ENCODE results near the gene ACTR5. TPM values are rescaled to one million over a fixed set of nuclear protein-coding genes. Genes with fewer than 3 reads are reported as not detected.
A peak's percentile ranks its signal among the peaks of the same experiment; 100 is the strongest.

ACTR5 gene
- total RNA-seq, 4 donors from 2014 or later, result 7.8 to 13.9 (median 8.6) TPM

GRCh38 chr20:38748861-38749149, 545 bp downstream of the ACTR5 start:
- peak overlapping the region; percentile 57 to 76 for H3K4me3 ChIP-seq
- H3K4me1 ChIP-seq, result peaks cover 0 to 35% (median 5%) of the 10 kb centered on the region in 3 donors
- peaks cover 0 to 32% of the 10 kb centered on the region in 2 donors for H3K36me3 ChIP-seq
- WGBS, 2 donors (ENCODE audit: low coverage in 1 of 2), result 3 to 6% methylated on average over 4 to 6 of the region's 10 CpGs
- H3K27ac ChIP-seq, result peak overlapping the region; percentile 39 to 95 (median 88)
- ATAC-seq, result no peak
- peaks cover 2% of the 10 kb centered on the region for H3K27me3 ChIP-seq
- TF ChIP-seq EP300 (IDR thresholded peaks at IDR 0.05) (no peak), POLR2A (IDR thresholded peaks at IDR 0.05) (no peak), POLR2AphosphoS5 (IDR thresholded peaks at IDR 0.05) (no peak), CTCF (IDR thresholded peaks at IDR 0.05) (no peak)
- H3K9me3 ChIP-seq, result no peaks in the 10 kb centered on the region

DNA sequence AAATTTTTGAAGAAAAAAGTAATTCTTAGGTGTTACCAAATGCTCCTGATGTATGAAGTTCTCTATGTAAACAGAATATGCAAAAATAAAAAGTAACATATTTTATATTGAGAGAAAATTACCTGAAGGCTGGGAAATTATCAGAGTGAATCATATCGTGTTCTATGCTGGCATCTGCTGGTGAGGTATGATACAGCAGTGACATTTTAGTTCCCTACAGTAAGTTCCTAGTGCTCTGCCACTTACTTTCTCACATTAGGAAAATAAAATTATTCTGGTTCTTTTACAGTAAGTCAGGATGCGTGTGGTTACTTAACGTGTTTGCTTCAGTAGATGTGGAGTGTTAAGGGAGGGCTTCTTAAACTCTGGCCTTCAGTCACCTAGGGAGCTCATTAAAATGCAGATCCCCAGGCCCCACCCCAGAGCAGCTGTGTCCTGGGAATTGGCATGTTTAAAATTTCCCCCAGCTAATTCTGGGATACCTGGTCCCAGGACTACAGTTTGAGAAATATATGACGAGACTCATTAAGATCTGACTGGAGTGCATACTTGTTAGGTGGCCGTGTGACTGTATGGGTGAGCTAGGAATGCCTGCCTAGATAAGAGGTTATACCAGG, 3.2 kb downstream of the ACTR5 start:
- 39 to 52% methylated on average over 5 of the region's 5 CpGs for WGBS, 2 donors (ENCODE audit: low coverage in 1 of 2)
- Histone ChIP-seq H3K27ac (no peak overlapping the region), H3K4me1 (peaks cover 0 to 35% (median 5%) of the 10 kb centered on the region in 3 donors), H3K27me3 (no peaks in the 10 kb centered on the region), H3K4me3 (no peak overlapping the region), H3K36me3 (peaks cover 0 to 59% of the 10 kb centered on the region in 2 donors), H3K9me3 (no peaks in the 10 kb centered on the region)
- TF ChIP-seq CTCF (IDR thresholded peaks at IDR 0.05) (peak; percentile 38 to 60 (median 56)), EP300 (IDR thresholded peaks at IDR 0.05) (no peak), POLR2A (IDR thresholded peaks at IDR 0.05) (no peak), POLR2AphosphoS5 (IDR thresholded peaks at IDR 0.05) (no peak)
- no peak for ATAC-seq

DNA sequence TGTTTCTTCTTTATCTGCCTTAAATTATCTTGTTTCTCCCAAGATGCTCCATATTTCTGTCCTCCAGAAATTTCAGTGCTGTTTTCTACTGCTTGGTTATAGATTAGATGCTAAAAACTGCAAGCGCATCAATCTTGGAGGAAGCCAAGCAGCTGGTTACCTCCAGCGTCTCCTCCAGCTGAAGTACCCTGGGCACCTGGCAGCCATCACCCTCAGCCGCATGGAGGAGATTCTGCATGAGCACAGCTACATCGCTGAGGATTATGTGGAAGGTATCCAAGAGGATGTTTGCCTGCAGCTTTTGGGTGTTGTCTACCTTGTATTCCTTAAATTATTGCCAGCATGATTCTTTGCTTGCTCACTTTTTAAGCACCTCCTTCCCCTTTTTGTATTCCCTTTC, 3.8 kb downstream of the ACTR5 start:
- no peak overlapping the region for H3K27ac ChIP-seq
- H3K36me3 ChIP-seq, result peaks cover 0 to 64% of the 10 kb centered on the region in 2 donors
- H3K9me3 ChIP-seq, result no peaks in the 10 kb centered on the region
- ATAC-seq, result no peak
- H3K27me3 ChIP-seq, result no peaks in the 10 kb centered on the region
- H3K4me1 ChIP-seq, result peaks cover 0 to 32% (median 5%) of the 10 kb centered on the region in 3 donors
- no peak overlapping the region for H3K4me3 ChIP-seq
- TF ChIP-seq POLR2A (IDR thresholded peaks at IDR 0.05), result no peak
- no peak for TF ChIP-seq EP300 (IDR thresholded peaks at IDR 0.05)
- no peak for TF ChIP-seq POLR2AphosphoS5 (IDR thresholded peaks at IDR 0.05)
- TF ChIP-seq CTCF (IDR thresholded peaks at IDR 0.05), result no peak
- WGBS, 2 donors (ENCODE audit: low coverage in 1 of 2), result 82 to 100% methylated on average over 1 to 4 of the region's 4 CpGs

DNA sequence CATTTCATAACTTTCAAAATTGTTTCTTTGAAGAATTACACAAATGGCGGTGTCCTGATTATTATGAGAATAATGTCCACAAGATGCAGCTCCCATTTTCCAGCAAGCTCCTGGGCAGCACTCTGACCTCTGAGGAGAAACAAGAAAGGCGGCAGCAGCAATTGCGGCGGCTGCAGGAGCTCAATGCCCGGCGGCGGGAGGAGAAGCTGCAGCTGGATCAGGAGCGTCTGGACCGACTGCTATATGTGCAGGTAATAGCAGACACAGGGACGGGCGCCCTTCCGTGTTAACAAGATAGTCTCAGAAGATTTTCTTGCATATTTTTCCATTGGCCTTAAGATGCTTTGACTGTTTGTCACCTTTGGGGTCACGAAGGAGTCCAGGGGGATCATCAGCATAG, 6.7 kb downstream of the ACTR5 start:
- Histone ChIP-seq H3K36me3 (peaks cover 0 to 93% of the 10 kb centered on the region in 2 donors), H3K9me3 (no peaks in the 10 kb centered on the region), H3K4me1 (peaks cover 0 to 13% (median 0%) of the 10 kb centered on the region in 3 donors), H3K27me3 (no peaks in the 10 kb centered on the region), H3K4me3 (no peak overlapping the region), H3K27ac (no peak overlapping the region)
- 85 to 88% methylated on average over 6 to 12 of the region's 13 CpGs for WGBS, 2 donors (ENCODE audit: low coverage in 1 of 2)
- ATAC-seq, result no peak
- no peak for TF ChIP-seq POLR2AphosphoS5 (IDR thresholded peaks at IDR 0.05)
- TF ChIP-seq CTCF (IDR thresholded peaks at IDR 0.05), result no peak
- no peak for TF ChIP-seq POLR2A (IDR thresholded peaks at IDR 0.05)
- no peak for TF ChIP-seq EP300 (IDR thresholded peaks at IDR 0.05)

DNA sequence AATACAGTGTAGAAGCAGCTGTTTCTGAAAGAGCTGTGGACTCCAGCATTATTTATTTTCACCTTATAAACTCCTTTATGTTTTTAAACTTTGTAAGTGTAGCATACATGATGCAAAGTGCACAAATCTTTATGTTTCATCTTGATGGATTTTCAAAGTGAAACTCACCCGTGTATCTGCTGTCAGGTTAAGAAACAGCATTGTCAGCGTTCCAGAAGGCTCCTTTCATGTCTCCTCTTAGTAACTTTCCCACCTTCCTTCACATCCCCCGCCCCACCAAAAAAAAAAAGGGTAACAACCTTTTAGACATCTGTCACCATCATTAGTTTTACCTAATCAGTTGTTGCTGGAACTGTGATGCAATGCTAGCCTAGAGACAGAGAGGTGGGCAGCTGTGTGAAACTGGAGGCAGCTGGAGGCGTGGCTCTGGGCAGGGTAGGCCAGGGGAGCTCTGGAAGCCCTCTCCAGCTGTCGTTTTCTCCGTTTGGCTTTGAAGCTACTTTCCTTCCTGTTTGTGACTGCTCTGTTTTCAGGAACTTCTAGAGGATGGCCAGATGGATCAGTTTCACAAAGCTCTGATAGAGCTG, 7.2 kb downstream of the ACTR5 start:
- peaks cover 0 to 94% of the 10 kb centered on the region in 2 donors for H3K36me3 ChIP-seq
- no peak for ATAC-seq
- H3K27ac ChIP-seq, result no peak overlapping the region
- 65 to 68% methylated on average over 3 to 4 of the region's 6 CpGs for WGBS, 2 donors (ENCODE audit: low coverage in 1 of 2)
- H3K4me1 ChIP-seq, result peaks cover 0 to 8% (median 0%) of the 10 kb centered on the region in 3 donors
- no peaks in the 10 kb centered on the region for H3K27me3 ChIP-seq
- TF ChIP-seq EP300 (IDR thresholded peaks at IDR 0.05) (no peak), POLR2AphosphoS5 (IDR thresholded peaks at IDR 0.05) (no peak), CTCF (IDR thresholded peaks at IDR 0.05) (no peak), POLR2A (IDR thresholded peaks at IDR 0.05) (no peak)
- H3K9me3 ChIP-seq, result no peaks in the 10 kb centered on the region
- no peak overlapping the region for H3K4me3 ChIP-seq

Measured in gastroesophageal sphincter (tissue), 4 donors.